IgD-negative memory B cell (primary cell): ENCODE results near the gene TMEM17. TPM values are rescaled to one million over a fixed set of nuclear protein-coding genes. Genes with fewer than 3 reads are reported as not detected.
"Not testable (repeated sequence)": the region's sequence is repeated elsewhere in the genome, so short reads cannot be mapped to it uniquely, and the experiment has no call there.

Source experiments
- H3K27ac Mint-ChIP-seq, 3 donors: one replicate each; pipeline ENCODE4 v1.8.0; 2020 to 2022; ENCODE audit warnings: mild to moderate bottlenecking in 3 of 3, mixed read lengths in 3 of 3, moderate library complexity in 1 of 3
- H3K27me3 Mint-ChIP-seq: one replicate; pipeline ENCODE4 v1.8.0; 2021; ENCODE audit warnings: mixed read lengths
- H3K36me3 Mint-ChIP-seq: one replicate; pipeline ENCODE4 v1.8.0; 2020; ENCODE audit warnings: mild to moderate bottlenecking, mixed read lengths
- H3K4me1 Mint-ChIP-seq, 3 donors: one replicate each; pipeline ENCODE4 v1.8.0; 2020 to 2022; ENCODE audit warnings: mixed read lengths in 3 of 3, mild to moderate bottlenecking in 1 of 3
- H3K4me3 Mint-ChIP-seq, 4 donors: one replicate each; pipeline ENCODE4 v1.8.0; 2020 to 2022; ENCODE audit warnings: mild to moderate bottlenecking in 4 of 4, mixed read lengths in 4 of 4, moderate library complexity in 3 of 4
- H3K9me3 Mint-ChIP-seq, 3 donors: one replicate each; pipeline ENCODE4 v1.8.0; 2020 to 2021; ENCODE audit warnings: mixed read lengths in 3 of 3, mild to moderate bottlenecking in 1 of 3
- polyA plus RNA-seq: library from polyadenylated mRNA; unstranded; fragments of 300-500 nt; fragmentation: Illumina TruSeq; gene quantifications from one replicate; pipeline ENCODE4 v1.2.3, GENCODE V29; 2021

Gene TMEM17
- polyA plus RNA-seq, 1 donor from 2014 or later = not detected

GRCh38 chr2:62527478-62528210 lies 21.6 kb upstream of the TMEM17 start:
- peaks cover 0 to 6% (median 1%) of the 10 kb centered on the region in 3 donors for H3K9me3 Mint-ChIP-seq
- H3K4me1 Mint-ChIP-seq = no peaks in the 10 kb centered on the region
- H3K4me3 Mint-ChIP-seq = no peak overlapping the region
- H3K27me3 Mint-ChIP-seq = peaks cover 9% of the 10 kb centered on the region
- no peak overlapping the region for H3K27ac Mint-ChIP-seq
- H3K36me3 Mint-ChIP-seq = no peaks in the 10 kb centered on the region

GRCh38 chr2:62526531-62527381 lies 20.8 kb upstream of the TMEM17 start:
- H3K4me1 Mint-ChIP-seq = no peaks in the 10 kb centered on the region
- H3K9me3 Mint-ChIP-seq = peaks cover 0 to 5% (median 0%) of the 10 kb centered on the region in 3 donors
- H3K4me3 Mint-ChIP-seq = no peak overlapping the region
- peaks cover 9% of the 10 kb centered on the region for H3K27me3 Mint-ChIP-seq
- no peaks in the 10 kb centered on the region for H3K36me3 Mint-ChIP-seq
- no peak overlapping the region for H3K27ac Mint-ChIP-seq

DNA sequence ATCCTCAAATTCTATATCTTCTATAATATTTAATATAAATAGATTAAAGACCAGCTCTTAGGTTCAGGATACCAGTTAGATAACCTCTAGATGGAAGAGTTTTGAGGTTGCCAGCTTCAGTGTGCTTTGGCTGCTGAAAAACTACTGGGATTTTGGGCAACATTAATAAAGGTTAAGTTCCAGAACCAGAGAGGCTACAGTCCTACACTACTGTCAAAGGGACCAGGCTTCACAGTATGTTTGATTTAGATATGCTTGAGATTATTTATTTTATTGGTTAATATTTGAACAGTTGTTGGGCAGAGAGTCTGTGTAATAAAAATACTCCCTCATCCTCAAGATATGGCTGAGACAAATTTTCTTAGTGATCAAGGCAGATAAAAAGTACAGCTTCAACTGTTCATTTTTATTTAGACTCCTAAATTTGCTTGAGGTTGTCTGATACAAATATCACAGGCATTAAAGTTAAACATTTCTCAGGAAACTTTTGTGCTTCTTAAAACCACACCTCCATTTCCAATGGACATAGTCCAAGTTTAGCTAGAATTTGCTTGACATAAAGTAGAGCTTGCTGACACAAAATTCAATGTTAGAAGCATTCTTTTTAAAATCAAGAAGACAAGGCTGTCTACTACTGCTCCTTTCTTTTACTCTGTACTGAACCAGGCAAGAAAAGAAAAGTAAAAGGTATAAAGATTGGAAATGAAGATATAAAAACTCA lies 19.7 kb upstream of the TMEM17 start:
- no peaks in the 10 kb centered on the region for H3K4me1 Mint-ChIP-seq

DNA sequence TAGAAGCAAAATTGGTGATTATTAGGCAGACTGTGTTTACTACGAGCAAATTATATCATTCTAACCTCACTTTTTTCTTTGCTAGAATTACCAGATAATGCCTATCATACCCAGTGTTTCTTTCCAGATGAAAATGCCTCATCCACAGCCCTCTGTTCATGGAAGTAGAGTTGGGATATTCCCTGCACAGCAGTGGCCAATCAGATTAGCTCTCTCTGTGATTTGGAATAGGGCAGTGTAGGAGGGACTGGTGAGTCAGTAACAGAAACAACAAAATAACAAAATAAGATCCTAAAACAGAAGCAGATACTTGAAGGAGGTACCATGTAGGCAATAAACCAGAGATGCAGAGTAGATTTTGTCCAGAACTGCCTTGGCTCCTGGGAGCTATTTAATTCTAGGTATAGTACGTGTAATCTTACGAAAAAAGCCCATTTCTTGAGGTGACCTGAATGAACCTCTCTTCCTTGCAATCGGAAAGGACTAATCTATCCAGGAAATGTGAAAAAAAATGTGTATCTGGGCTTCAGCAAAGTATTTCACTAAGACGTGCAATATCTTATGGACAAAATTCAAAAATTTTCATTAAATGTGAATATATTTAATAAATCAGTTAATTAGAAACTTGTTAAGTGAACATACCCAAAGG lies 18.4 kb upstream of the TMEM17 start:
- H3K36me3 Mint-ChIP-seq = peaks cover 2% of the 10 kb centered on the region
- H3K9me3 Mint-ChIP-seq = peaks cover 0 to 3% (median 3%) of the 10 kb centered on the region in 3 donors
- H3K27me3 Mint-ChIP-seq = peaks cover 6% of the 10 kb centered on the region
- H3K27ac Mint-ChIP-seq = no peak overlapping the region
- no peak overlapping the region for H3K4me3 Mint-ChIP-seq
- no peaks in the 10 kb centered on the region for H3K4me1 Mint-ChIP-seq

More for the DNA sequence above, 19.7 kb upstream of the TMEM17 start:
- Mint-ChIP-seq H3K36me3 (no peaks in the 10 kb centered on the region), H3K27me3 (peaks cover 6% of the 10 kb centered on the region), H3K4me3 (no peak overlapping the region), H3K9me3 (peaks cover 0 to 3% (median 0%) of the 10 kb centered on the region in 3 donors), H3K27ac (no peak overlapping the region)

- not testable (repeated sequence) for H3K36me3 Mint-ChIP-seq, H3K9me3 Mint-ChIP-seq, H3K4me3 Mint-ChIP-seq, H3K27ac Mint-ChIP-seq, H3K27me3 Mint-ChIP-seq, H3K4me1 Mint-ChIP-seq
These were observed 15.1 kb upstream of the TMEM17 start for GRCh38 chr2:62521061-62521460.

DNA sequence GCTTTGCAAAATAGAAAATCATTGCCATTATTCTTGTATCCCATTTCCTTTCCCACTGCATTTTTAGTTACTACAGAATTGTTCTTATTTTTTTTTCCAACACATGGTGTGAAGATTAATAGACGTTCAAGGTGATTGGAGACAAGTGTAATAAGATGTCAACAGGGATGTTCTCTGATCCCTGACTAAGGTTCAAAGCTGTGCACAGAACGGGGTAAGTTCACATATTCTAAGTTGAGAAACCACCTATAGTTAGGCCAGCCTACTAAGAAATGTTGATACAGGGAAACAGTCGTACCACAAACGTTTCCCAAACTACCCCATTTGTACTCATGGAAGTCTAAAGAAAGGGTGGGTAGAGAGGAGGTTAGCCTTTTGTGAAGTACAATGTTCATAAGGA lies 6.4 kb upstream of the TMEM17 start:
- Mint-ChIP-seq H3K9me3 (no peaks in the 10 kb centered on the region), H3K27ac (no peak overlapping the region), H3K27me3 (peaks cover 10% of the 10 kb centered on the region), H3K36me3 (peaks cover 7% of the 10 kb centered on the region), H3K4me1 (no peaks in the 10 kb centered on the region), H3K4me3 (no peak overlapping the region)

DNA sequence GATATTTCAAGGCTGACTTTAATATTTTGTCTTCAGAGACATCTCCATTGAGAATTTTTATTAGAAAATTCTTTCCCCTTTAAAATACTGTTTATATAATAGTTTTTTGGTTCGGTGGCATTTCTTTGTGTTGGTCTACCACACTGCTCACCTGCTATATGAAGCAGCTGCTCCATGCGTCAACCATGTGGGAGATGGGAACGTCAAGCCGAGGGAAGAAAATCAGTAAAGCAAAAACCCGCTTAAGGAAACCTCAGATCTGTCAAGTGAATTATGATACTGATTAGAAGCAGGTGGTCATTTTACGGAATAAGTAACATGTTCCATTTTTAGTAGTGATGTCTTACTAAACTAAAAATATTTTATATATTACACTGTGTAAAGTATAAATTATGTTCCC lies 5.6 kb upstream of the TMEM17 start:
- Mint-ChIP-seq H3K36me3 (peaks cover 4% of the 10 kb centered on the region), H3K4me1 (peaks cover 0 to under 1% (median under 1%) of the 10 kb centered on the region in 3 donors), H3K27me3 (peaks cover 8% of the 10 kb centered on the region), H3K9me3 (no peaks in the 10 kb centered on the region), H3K4me3 (no peak overlapping the region), H3K27ac (no peak overlapping the region)

DNA sequence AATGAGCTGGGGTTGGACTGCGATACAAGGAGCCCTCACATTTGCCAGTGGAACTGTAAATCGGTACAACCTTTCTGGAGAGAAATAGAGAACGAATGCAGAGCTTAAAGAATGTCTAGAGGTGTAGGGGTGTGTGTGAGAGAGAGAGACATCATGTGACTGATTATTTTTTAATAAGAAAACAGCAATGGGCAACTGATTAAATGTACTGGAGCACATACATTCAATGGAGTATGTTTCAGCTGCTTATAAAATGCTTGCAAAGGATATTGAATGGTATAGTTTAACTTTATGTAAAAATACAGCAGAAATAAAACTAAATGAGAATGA lies 391 bp upstream of the TMEM17 start:
- Mint-ChIP-seq H3K36me3 (no peaks in the 10 kb centered on the region), H3K27me3 (peaks cover 8% of the 10 kb centered on the region), H3K4me3 (peak overlapping the region; percentile 61 to 90 (median 78)), H3K27ac (peak overlapping the region in 1 of 3 donors; percentile 31), H3K4me1 (peaks cover 5 to 7% (median 6%) of the 10 kb centered on the region in 3 donors), H3K9me3 (no peaks in the 10 kb centered on the region)

DNA sequence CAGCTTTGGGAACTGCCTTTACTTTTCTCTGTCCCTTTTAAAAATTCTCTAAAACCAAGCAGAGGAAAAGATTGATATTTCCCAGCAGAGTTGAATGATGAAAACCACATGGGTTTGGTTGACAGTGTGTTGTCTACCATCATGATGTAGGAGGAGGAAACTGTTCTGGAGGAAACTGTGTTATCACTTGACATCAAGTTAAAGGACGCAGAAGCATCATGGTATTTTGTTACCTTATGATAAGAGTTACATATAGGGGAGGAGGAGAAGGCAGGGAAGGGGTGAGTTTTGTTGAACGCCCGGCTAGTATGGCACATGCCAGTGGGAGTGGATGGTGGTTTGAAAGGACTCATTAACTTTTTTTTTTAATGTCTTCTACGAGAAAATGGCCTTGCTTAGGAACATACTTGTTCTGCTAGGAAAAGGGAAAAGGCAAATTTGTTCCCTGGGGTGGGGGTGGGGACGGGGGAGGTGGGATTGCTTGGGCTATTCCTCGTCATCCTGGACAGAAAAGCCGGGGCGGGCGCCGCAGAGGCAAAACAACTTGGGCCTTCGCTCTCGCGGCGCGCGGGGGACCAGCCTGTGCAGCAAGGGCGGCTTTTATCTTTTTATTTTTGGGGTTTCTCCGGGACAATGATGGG lies 766 bp downstream of the TMEM17 start:
- peaks cover 8% of the 10 kb centered on the region for H3K27me3 Mint-ChIP-seq
- no peaks in the 10 kb centered on the region for H3K9me3 Mint-ChIP-seq
- H3K4me3 Mint-ChIP-seq = peak overlapping the region; percentile 19 to 90 (median 81)
- H3K27ac Mint-ChIP-seq = no peak overlapping the region
- H3K4me1 Mint-ChIP-seq = peaks cover 5 to 7% (median 6%) of the 10 kb centered on the region in 3 donors
- no peaks in the 10 kb centered on the region for H3K36me3 Mint-ChIP-seq

DNA sequence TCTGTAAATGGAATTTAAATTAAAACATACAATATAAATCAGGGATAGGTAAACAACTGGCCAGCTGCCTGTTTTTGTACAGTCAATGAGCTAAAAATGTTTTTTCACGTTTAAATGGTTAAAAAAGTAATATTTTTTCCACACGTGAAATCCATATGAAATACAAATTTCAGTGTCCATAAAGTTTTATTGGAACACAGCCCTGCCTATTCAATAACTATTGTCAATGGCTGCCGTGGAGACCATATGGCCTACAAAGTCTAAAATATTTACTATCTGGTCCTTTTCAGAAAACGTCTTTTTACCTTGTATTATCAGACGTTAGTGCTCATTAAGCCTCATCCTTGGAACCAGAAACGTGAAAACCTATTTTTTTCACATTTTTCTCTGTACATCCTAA lies 1.3 kb downstream of the TMEM17 start:
- H3K4me3 Mint-ChIP-seq = peak overlapping the region in 1 of 4 donors; percentile 19
- no peaks in the 10 kb centered on the region for H3K36me3 Mint-ChIP-seq
- no peak overlapping the region for H3K27ac Mint-ChIP-seq
- peaks cover 8% of the 10 kb centered on the region for H3K27me3 Mint-ChIP-seq
- H3K4me1 Mint-ChIP-seq = peaks cover 5 to 7% (median 6%) of the 10 kb centered on the region in 3 donors
- no peaks in the 10 kb centered on the region for H3K9me3 Mint-ChIP-seq

GRCh38 chr2:62501794-62502500 lies 4.0 kb downstream of the TMEM17 start:
- peaks cover 3% of the 10 kb centered on the region for H3K27me3 Mint-ChIP-seq
- peaks cover 2% of the 10 kb centered on the region for H3K36me3 Mint-ChIP-seq
- peaks cover 5 to 7% (median 6%) of the 10 kb centered on the region in 3 donors for H3K4me1 Mint-ChIP-seq
- H3K4me3 Mint-ChIP-seq = no peak overlapping the region
- H3K27ac Mint-ChIP-seq = no peak overlapping the region
- no peaks in the 10 kb centered on the region for H3K9me3 Mint-ChIP-seq

DNA sequence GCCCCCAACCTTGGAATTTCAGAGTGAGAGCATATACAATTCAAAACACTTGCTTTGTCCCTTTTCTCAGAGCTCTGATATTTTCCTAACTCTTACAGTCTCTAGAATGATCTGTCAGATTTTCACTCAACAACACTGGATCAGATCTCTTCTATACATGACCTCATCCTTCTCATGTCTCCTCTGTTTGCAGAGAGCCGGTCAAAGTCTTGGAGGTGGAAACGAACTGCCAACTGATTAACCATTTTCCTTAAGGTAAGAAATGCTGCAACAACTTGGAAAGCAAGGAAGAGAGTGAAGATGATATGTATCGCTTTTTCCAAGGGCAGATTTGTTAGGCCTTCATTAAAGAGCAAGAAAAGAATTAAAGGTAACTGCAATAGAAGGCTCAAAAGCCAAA lies 4.9 kb downstream of the TMEM17 start:
- Mint-ChIP-seq H3K27ac (no peak overlapping the region), H3K36me3 (peaks cover 2% of the 10 kb centered on the region)

DNA sequence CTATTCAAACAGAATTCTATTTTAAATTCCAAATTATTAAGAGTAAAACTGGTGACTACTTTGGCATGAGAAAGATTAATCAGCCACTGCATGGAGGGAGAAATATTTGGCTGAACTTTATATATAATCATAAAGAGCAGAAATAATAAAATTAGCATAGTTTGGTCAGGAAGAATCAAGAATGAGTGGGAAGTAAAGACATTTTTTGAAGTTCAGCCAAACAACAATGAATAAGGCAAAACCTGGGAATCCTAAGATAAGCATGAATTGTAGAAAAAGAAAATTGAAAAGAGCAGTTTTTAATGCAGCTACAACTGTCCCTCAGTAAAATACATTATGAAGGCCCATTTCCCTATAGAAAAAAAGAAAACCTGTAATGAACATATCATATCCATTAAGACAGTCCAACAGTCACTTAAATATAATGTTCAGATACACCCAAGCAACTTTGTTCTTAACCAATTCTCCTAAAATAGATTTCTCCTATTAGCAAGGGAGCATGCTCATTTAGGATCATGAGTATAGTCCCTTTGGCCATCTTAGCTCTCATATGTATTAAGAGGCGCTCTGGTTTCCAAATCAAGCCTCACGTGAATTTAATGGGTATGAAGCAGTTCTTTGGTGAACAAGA lies 6.5 kb downstream of the TMEM17 start:
- Mint-ChIP-seq H3K4me1 (peaks cover 0 to 1% (median 0%) of the 10 kb centered on the region in 3 donors), H3K4me3 (no peak overlapping the region), H3K27ac (no peak overlapping the region), H3K36me3 (peaks cover 2% of the 10 kb centered on the region), H3K9me3 (no peaks in the 10 kb centered on the region), H3K27me3 (no peaks in the 10 kb centered on the region)

More for the DNA sequence above, 4.9 kb downstream of the TMEM17 start:
- Mint-ChIP-seq H3K27me3 (peaks cover 2% of the 10 kb centered on the region), H3K9me3 (no peaks in the 10 kb centered on the region), H3K4me1 (peaks cover 0 to 4% (median 2%) of the 10 kb centered on the region in 3 donors), H3K4me3 (no peak overlapping the region)
